Mesendoderm (in vitro differentiated cells): Measurements from ENCODE around the gene CRYGC.

Experiments used
- DNase-seq: peaks from one replicate; pipeline ENCODE4 v3.0.0; 2013
- H2AK5ac ChIP-seq: 2 replicates; pipeline ENCODE4 v1.6.1; 2013; ENCODE audit warnings: low read length, inconsistent platforms
- H2BK120ac ChIP-seq: 2 replicates; pipeline ENCODE4 v1.6.1; 2013; ENCODE audit warnings: low read depth, mild to moderate bottlenecking, low read length, moderate library complexity, mixed read lengths
- H2BK15ac ChIP-seq: replicated peaks from 2 replicates; pipeline ENCODE4 v1.6.1; 2013; ENCODE audit warnings: low read depth, mild to moderate bottlenecking, moderate library complexity
- H2BK5ac ChIP-seq: 2 replicates; pipeline ENCODE4 v1.6.1; 2013; ENCODE audit warnings: low read length, inconsistent platforms
- H3K18ac ChIP-seq: 2 replicates; pipeline ENCODE4 v1.6.1; 2013; ENCODE audit warnings: mild to moderate bottlenecking, low read length, mixed read lengths
- H3K23ac ChIP-seq: one replicate; pipeline ENCODE4 v1.6.1; 2013; ENCODE audit warnings: low read length
- H3K27ac ChIP-seq: 2 replicates; pipeline ENCODE4 v1.5.1; 2013; ENCODE audit warnings: low read depth, mild to moderate bottlenecking, inconsistent platforms, low read length, moderate library complexity
- H3K27me3 ChIP-seq: 2 replicates; pipeline ENCODE4 v1.6.1; 2013; ENCODE audit warnings: low read length, control low read depth, mild to moderate bottlenecking, inconsistent platforms; ENCODE audit not compliant: insufficient read depth, poor library complexity
- H3K36me3 ChIP-seq: 2 replicates; pipeline ENCODE4 v1.6.1; 2013; ENCODE audit warnings: low read length, inconsistent platforms; ENCODE audit not compliant: control insufficient read depth, insufficient read depth
- H3K4ac ChIP-seq: one replicate; pipeline ENCODE4 v1.6.1; 2013; ENCODE audit warnings: low read depth, mild to moderate bottlenecking, low read length, moderate library complexity
- H3K4me1 ChIP-seq: 2 replicates; pipeline ENCODE4 v1.6.1; 2013; ENCODE audit warnings: low read depth, low read length, inconsistent platforms; ENCODE audit not compliant: control insufficient read depth
- H3K4me2 ChIP-seq: 2 replicates; pipeline ENCODE4 v1.6.1; 2013; ENCODE audit warnings: low read length
- H3K4me3 ChIP-seq: 2 replicates; pipeline ENCODE4 v1.5.1; 2013; ENCODE audit warnings: mild to moderate bottlenecking, low read length
- H3K56ac ChIP-seq: one replicate; pipeline ENCODE4 v1.6.1; 2013; ENCODE audit warnings: low read length
- H3K79me1 ChIP-seq: 2 replicates; pipeline ENCODE4 v1.6.1; 2013; ENCODE audit warnings: low read length, inconsistent platforms
- H3K79me2 ChIP-seq: 2 replicates; pipeline ENCODE4 v1.6.1; 2013; ENCODE audit warnings: mild to moderate bottlenecking, low read length; ENCODE audit not compliant: control insufficient read depth, insufficient read depth
- H3K9ac ChIP-seq: 2 replicates; pipeline ENCODE4 v1.6.1; 2013; ENCODE audit warnings: low read length, inconsistent platforms
- H4K5ac ChIP-seq: one replicate; pipeline ENCODE4 v1.6.1; 2013; ENCODE audit warnings: low read length
- H4K8ac ChIP-seq: one replicate; pipeline ENCODE4 v1.6.1; 2013; ENCODE audit warnings: low read depth, mild to moderate bottlenecking, control low read depth, low read length, moderate library complexity
- WGBS: extraction: QIAGEN DNeasy Blood & Tissue Kit; methylation state at CpG from one replicate; pipeline ENCODE4 v1.1.7; 2013; ENCODE audit warnings: low lambda C conversion rate, missing lambda C conversion rate; ENCODE audit not compliant: insufficient coverage; ENCODE audit errors: extremely low coverage; 5-methylcytosine and 5-hydroxymethylcytosine counted together

CRYGC gene

DNA sequence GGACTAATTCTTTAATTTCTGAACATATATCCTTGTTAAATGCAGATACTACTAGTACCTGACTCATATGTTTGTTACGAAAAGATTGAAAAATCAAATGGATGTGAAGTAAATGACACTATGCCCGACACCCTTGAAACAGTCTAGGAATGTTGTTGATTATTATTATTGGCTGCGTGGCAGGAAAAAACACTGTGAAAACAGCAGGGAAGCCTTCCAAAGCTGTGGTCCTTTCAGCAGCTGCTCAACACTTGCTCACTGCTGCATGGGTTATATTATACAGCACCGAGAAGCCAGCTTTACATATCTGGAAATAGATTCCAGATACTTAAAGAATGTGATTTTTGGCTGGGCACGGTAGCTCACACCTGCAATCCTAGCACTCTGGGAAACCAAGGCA is 31.8 kb downstream of the CRYGC start:
- no CpG with 5 or more reads among the region's 5 CpGs for WGBS
- H3K79me2 ChIP-seq: no peaks in the 10 kb centered on the region
- H2BK120ac ChIP-seq: no peak overlapping the region
- no peak overlapping the region for H3K4me2 ChIP-seq
- H3K79me1 ChIP-seq: no peaks in the 10 kb centered on the region
- no peaks in the 10 kb centered on the region for H3K4me1 ChIP-seq
- H4K5ac ChIP-seq: no peak overlapping the region
- no peak overlapping the region for H2BK5ac ChIP-seq
- no peak overlapping the region for H3K56ac ChIP-seq
- no peak overlapping the region for H4K8ac ChIP-seq
- H3K27me3 ChIP-seq: no peaks in the 10 kb centered on the region
- no peak for DNase-seq
- H3K9ac ChIP-seq: no peak overlapping the region
- H2BK15ac ChIP-seq: no peak overlapping the region
- H3K4me3 ChIP-seq: no peak overlapping the region
- no peak overlapping the region for H3K4ac ChIP-seq
- H3K23ac ChIP-seq: no peak overlapping the region
- H2AK5ac ChIP-seq: no peak overlapping the region
- no peaks in the 10 kb centered on the region for H3K36me3 ChIP-seq
- no peak overlapping the region for H3K18ac ChIP-seq
- H3K27ac ChIP-seq: no peak overlapping the region

DNA sequence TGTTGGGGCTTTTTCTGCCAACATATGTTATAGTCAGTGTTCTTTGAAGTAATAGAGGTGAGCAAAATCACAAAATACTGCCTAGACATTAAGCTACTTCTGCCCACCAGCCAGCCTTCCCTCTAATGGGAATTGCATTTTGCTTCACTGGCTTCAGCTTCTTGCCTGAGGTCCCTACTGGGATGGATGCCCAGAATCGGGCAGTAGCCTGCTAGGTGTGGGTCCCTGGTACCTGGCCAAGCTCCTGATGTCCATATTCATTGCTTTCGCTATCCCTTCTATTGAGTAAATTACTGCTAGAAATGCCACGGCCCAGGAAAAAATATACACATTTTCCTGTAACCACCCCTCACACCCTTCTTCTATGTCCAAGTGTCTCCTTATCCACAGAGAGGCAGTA is 32.3 kb downstream of the CRYGC start:
- Histone ChIP-seq H3K4me1 (no peaks in the 10 kb centered on the region), H2BK5ac (no peak overlapping the region), H3K36me3 (no peaks in the 10 kb centered on the region), H3K23ac (no peak overlapping the region), H3K27me3 (no peaks in the 10 kb centered on the region), H3K4ac (no peak overlapping the region), H4K8ac (no peak overlapping the region), H3K9ac (no peak overlapping the region), H3K4me2 (no peak overlapping the region), H3K79me1 (no peaks in the 10 kb centered on the region), H3K56ac (no peak overlapping the region), H3K79me2 (no peaks in the 10 kb centered on the region), H2BK120ac (no peak overlapping the region), H4K5ac (no peak overlapping the region), H3K27ac (no peak overlapping the region), H2AK5ac (no peak overlapping the region), H3K4me3 (no peak overlapping the region), H3K18ac (no peak overlapping the region), H2BK15ac (no peak overlapping the region)
- no CpG with 5 or more reads among the region's 3 CpGs for WGBS
- DNase-seq: no peak

DNA sequence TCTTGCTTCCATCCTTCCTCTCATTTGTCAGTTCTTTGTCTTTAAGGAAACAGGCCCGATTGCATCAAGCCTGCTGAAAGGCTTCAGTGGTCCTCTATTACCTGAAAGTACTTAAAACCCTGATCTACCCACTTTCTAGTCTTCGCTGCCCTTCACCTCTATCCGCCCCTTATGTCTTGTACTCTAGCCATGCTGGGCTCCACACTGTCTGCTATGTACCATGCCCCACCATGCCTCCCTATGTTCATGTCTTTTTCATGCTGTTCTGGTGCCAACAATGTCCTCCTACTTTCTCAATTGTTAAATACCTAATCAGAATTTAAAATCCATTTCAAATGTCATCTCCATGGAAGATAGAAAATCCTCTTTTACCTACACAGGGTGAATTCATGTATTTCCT is 33.5 kb downstream of the CRYGC start:
- no peak overlapping the region for H2BK120ac ChIP-seq
- no peak overlapping the region for H3K4ac ChIP-seq
- H3K4me3 ChIP-seq: no peak overlapping the region
- no peaks in the 10 kb centered on the region for H3K36me3 ChIP-seq
- H3K56ac ChIP-seq: no peak overlapping the region
- no peak overlapping the region for H4K5ac ChIP-seq
- WGBS: no CpG with 5 or more reads among the region's 3 CpGs
- no peak overlapping the region for H2BK5ac ChIP-seq
- H2AK5ac ChIP-seq: no peak overlapping the region
- no peak overlapping the region for H4K8ac ChIP-seq
- H3K4me2 ChIP-seq: no peak overlapping the region
- no peaks in the 10 kb centered on the region for H3K4me1 ChIP-seq
- H3K27me3 ChIP-seq: no peaks in the 10 kb centered on the region
- no peaks in the 10 kb centered on the region for H3K79me2 ChIP-seq
- H3K18ac ChIP-seq: no peak overlapping the region
- no peak overlapping the region for H3K27ac ChIP-seq
- DNase-seq: no peak
- no peaks in the 10 kb centered on the region for H3K79me1 ChIP-seq
- H3K9ac ChIP-seq: no peak overlapping the region
- no peak overlapping the region for H3K23ac ChIP-seq
- no peak overlapping the region for H2BK15ac ChIP-seq

DNA sequence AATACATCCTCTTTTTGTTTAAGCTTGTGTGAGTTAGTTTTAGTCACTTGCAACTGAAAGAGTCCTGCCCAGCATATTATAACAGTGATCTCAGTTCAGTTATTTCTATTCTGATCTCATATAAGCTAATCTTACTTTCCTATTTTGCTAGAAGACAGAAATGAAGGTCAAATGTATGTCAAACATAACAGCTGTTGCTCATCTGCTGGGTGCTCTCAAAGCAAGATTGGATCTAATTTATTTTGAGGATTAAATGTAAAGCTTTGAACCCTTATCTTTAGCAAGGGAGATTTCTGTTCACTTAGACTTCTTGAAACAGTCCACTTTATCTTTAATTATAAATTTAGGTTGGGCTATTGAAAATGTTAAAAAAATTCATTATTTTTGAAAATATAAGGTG is 36.5 kb downstream of the CRYGC start:
- no peak overlapping the region for H4K5ac ChIP-seq
- no peak overlapping the region for H2BK120ac ChIP-seq
- no peak overlapping the region for H3K56ac ChIP-seq
- H2AK5ac ChIP-seq: no peak overlapping the region
- H3K4ac ChIP-seq: no peak overlapping the region
- H3K27ac ChIP-seq: no peak overlapping the region
- no peaks in the 10 kb centered on the region for H3K79me2 ChIP-seq
- no peak overlapping the region for H4K8ac ChIP-seq
- H3K36me3 ChIP-seq: no peaks in the 10 kb centered on the region
- H3K4me1 ChIP-seq: no peaks in the 10 kb centered on the region
- H2BK15ac ChIP-seq: no peak overlapping the region
- no peak overlapping the region for H2BK5ac ChIP-seq
- no peak overlapping the region for H3K9ac ChIP-seq
- no peak for DNase-seq
- no peak overlapping the region for H3K4me2 ChIP-seq
- no peak overlapping the region for H3K4me3 ChIP-seq
- no peaks in the 10 kb centered on the region for H3K27me3 ChIP-seq
- no peaks in the 10 kb centered on the region for H3K79me1 ChIP-seq
- H3K18ac ChIP-seq: no peak overlapping the region
- no peak overlapping the region for H3K23ac ChIP-seq

DNA sequence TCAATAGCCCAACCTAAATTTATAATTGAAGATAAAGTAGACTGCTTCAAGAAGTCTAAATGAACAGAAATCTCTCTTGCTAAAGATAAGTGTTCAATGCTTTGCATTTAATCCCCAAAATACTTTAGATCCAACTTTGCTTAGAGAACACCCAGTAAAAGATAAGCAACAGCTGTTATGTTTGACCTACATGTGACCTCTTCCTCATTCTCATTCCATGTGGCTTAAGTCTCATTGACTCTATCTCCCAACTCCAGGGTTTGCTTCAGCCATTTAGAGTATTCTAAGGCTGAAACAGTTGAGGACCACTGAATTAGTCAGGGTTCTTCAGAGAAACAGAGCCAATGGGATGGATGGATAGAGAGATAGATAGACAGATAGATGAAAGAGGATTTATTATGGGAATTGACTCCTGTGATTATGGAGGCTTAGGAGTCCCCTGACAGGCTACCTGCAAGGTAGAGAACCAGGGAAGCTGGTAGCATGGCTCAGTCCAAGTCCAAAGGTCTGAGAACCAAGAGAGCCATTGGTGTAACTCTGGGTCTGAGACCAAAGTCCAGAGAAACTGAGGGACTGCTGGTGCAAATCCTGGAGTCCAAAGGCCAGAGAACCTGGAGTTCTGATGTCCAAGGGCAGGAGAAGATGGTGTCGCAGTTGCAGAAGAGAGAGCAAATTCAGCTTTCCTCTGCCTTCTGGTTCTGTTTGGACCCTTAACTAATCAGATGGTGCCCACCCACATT is 37.4 kb downstream of the CRYGC start:
- no peak overlapping the region for H3K4me3 ChIP-seq
- H4K5ac ChIP-seq: no peak overlapping the region
- H3K36me3 ChIP-seq: no peaks in the 10 kb centered on the region
- no peak overlapping the region for H3K18ac ChIP-seq
- no peaks in the 10 kb centered on the region for H3K27me3 ChIP-seq
- H3K4me2 ChIP-seq: no peak overlapping the region
- H2AK5ac ChIP-seq: no peak overlapping the region
- no peak overlapping the region for H3K27ac ChIP-seq
- H2BK120ac ChIP-seq: no peak overlapping the region
- H3K23ac ChIP-seq: no peak overlapping the region
- DNase-seq: no peak
- no peak overlapping the region for H2BK15ac ChIP-seq
- H3K56ac ChIP-seq: no peak overlapping the region
- H3K4me1 ChIP-seq: no peaks in the 10 kb centered on the region
- no CpG with 5 or more reads among the region's 1 CpG for WGBS
- no peak overlapping the region for H3K4ac ChIP-seq
- no peak overlapping the region for H4K8ac ChIP-seq
- no peak overlapping the region for H2BK5ac ChIP-seq
- no peak overlapping the region for H3K9ac ChIP-seq
- no peaks in the 10 kb centered on the region for H3K79me2 ChIP-seq
- no peaks in the 10 kb centered on the region for H3K79me1 ChIP-seq

DNA sequence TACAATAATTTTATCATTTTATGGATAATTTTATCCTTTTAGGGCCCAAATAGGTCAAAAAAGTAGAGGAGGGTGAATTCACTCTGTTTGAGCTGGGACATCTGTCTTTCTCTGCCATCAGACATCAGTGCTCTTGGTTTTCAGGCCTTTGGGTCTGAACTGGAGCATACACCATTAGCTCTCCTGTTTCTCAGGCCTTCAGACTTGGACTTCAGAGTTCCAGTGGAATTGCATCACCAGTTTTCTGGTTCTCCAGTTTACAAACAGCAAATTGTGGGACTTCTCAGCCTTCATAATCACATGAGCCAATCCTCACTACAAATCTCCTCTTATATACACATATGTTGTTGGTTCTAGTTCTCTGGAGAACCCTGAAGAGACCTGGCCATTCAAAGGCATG is 39.2 kb downstream of the CRYGC start:
- Histone ChIP-seq H4K8ac (no peak overlapping the region), H3K56ac (no peak overlapping the region), H3K79me2 (no peaks in the 10 kb centered on the region), H3K9ac (no peak overlapping the region), H2BK120ac (no peak overlapping the region), H3K4me3 (no peak overlapping the region), H3K4me2 (no peak overlapping the region), H3K79me1 (no peaks in the 10 kb centered on the region), H2BK15ac (no peak overlapping the region), H2AK5ac (no peak overlapping the region), H2BK5ac (no peak overlapping the region), H3K23ac (no peak overlapping the region), H3K27me3 (no peaks in the 10 kb centered on the region), H4K5ac (no peak overlapping the region), H3K18ac (no peak overlapping the region), H3K36me3 (no peaks in the 10 kb centered on the region), H3K4me1 (no peaks in the 10 kb centered on the region), H3K4ac (no peak overlapping the region), H3K27ac (no peak overlapping the region)
- DNase-seq: no peak
